ENCODE data around the gene ECE1.
A peak's percentile ranks its signal among the peaks of the same experiment; 100 is the strongest.

The ECE1 gene

GRCh38 chr1:21325231-21325718, 35.0 kb upstream of the ECE1 start:
- FAIRE-seq = no peak

GRCh38 chr1:21324368-21325141, 34.3 kb upstream of the ECE1 start:
- peak; percentile 87 for FAIRE-seq

- FAIRE-seq = no peak
These were observed 32.8 kb upstream of the ECE1 start for GRCh38 chr1:21323091-21323490.

GRCh38 chr1:21322681-21323016, 32.4 kb upstream of the ECE1 start:
- FAIRE-seq = no peak

- no peak for FAIRE-seq
These were observed 31.9 kb upstream of the ECE1 start for GRCh38 chr1:21321963-21322680.

GRCh38 chr1:21320410-21321108, 30.3 kb upstream of the ECE1 start:
- no peak for FAIRE-seq

GRCh38 chr1:21319447-21320407, 29.5 kb upstream of the ECE1 start:
- no peak for FAIRE-seq

- FAIRE-seq = no peak
These were observed 28.5 kb upstream of the ECE1 start for GRCh38 chr1:21318714-21319159.

GRCh38 chr1:21318057-21318713, 27.9 kb upstream of the ECE1 start:
- no peak for FAIRE-seq

GRCh38 chr1:21317690-21318043, 27.4 kb upstream of the ECE1 start:
- FAIRE-seq = no peak

- FAIRE-seq = no peak
These were observed 26.9 kb upstream of the ECE1 start for GRCh38 chr1:21317035-21317689.

GRCh38 chr1:21314743-21315396, 24.6 kb upstream of the ECE1 start:
- no peak for FAIRE-seq

- no peak for FAIRE-seq
These were observed 23.8 kb upstream of the ECE1 start for GRCh38 chr1:21313886-21314721.

- FAIRE-seq = no peak
These were observed 23.1 kb upstream of the ECE1 start for GRCh38 chr1:21313203-21313885.

- FAIRE-seq = no peak
These were observed 22.2 kb upstream of the ECE1 start for GRCh38 chr1:21312407-21312992.

GRCh38 chr1:21311016-21311415, 20.8 kb upstream of the ECE1 start:
- FAIRE-seq = no peak

GRCh38 chr1:21308847-21309652, 18.8 kb upstream of the ECE1 start:
- FAIRE-seq = no peak

GRCh38 chr1:21308330-21308729, 18.1 kb upstream of the ECE1 start:
- no peak for FAIRE-seq

Data from A204.1 (cell line).